ENCODE data around the gene SLC22A1. TPM values are rescaled to one million over a fixed set of nuclear protein-coding genes. Genes with fewer than 3 reads are reported as not detected.

The SLC22A1 gene
- total and polyA plus RNA-seq, 2 of the 13 experiments (the other 11 are each of a cell fraction or from before 2014, with no cell fraction given): 0.80 to 0.87 TPM

- in situ Hi-C loops (cut with HindIII; ENCODE audit: extremely low pct_ligation_motif_present, low pct_unique_long_range_greater_than_20kb) (no loop called here), intact Hi-C loops (cut with micrococcal nuclease; ENCODE audit: unreplicated experiment) (no loop called here)
- no TSS peak for BruUV-seq (replicated peaks)
- no peak overlapping the region for H3K9ac ChIP-seq (ENCODE audit: insufficient read depth, low read depth, low read length)
- 86% methylated on average over 2 of the region's 2 CpGs for WGBS (ENCODE audit: low lambda C conversion rate)
- H3K9me3 ChIP-seq (ENCODE audit: low read length): no peaks in the 10 kb centered on the region
- ChIA-PET CTCF (ENCODE audit: low intra/inter-chr PET ratio, low total read pairs) (no interaction called here), POLR2A (no interaction called here)
- no peak overlapping the region for H2AFZ ChIP-seq (ENCODE audit: low read length)
- no peak overlapping the region for H3K27ac ChIP-seq (ENCODE audit: extremely low read length, insufficient read depth, low read length)
- TF ChIP-seq ZNF430 (CRISPR knock-in tag; IDR thresholded peaks at IDR 0.05) (no peak), ZMYM3 (CRISPR knock-in tag; IDR thresholded peaks at IDR 0.05) (peak; percentile 16; the same call in 1 of the 2 replicates), ZNF343 (CRISPR knock-in tag; IDR thresholded peaks at IDR 0.05) (no peak), SIN3A (IDR thresholded peaks at IDR 0.05; ENCODE audit: borderline replicate concordance, low read depth, low read length) (no peak), NFRKB (IDR thresholded peaks at IDR 0.05) (no peak), DMAP1 (CRISPR knock-in tag; IDR thresholded peaks at IDR 0.05) (no peak), MYPOP (CRISPR knock-in tag; IDR thresholded peaks at IDR 0.05) (no peak), E2F2 (CRISPR knock-in tag; IDR thresholded peaks at IDR 0.05; ENCODE audit: borderline replicate concordance) (no peak), ZBED4 (CRISPR knock-in tag; IDR thresholded peaks at IDR 0.05; ENCODE audit: borderline replicate concordance) (no peak), ZNF460 (CRISPR knock-in tag; IDR thresholded peaks at IDR 0.05; ENCODE audit: borderline replicate concordance) (no peak), FIP1L1 (IDR thresholded peaks at IDR 0.05; ENCODE audit: borderline replicate concordance, insufficient read depth, low read depth, low read length) (no peak), ZZZ3 (CRISPR knock-in tag; IDR thresholded peaks at IDR 0.05; ENCODE audit: borderline replicate concordance) (no peak), HES4 (CRISPR knock-in tag; IDR thresholded peaks at IDR 0.05; ENCODE audit: borderline replicate concordance) (0 out of 2 replicates have a peak, but pooled peaks have one; percentile 27)
- no peaks in the 10 kb centered on the region for H3K36me3 ChIP-seq (replicated peaks in 1 of 2; ENCODE audit: control insufficient read depth in 1 of 2, insufficient read depth in 2 of 2, low read length in 2 of 2)
- peaks cover 78% of the 10 kb centered on the region for H3K4me1 ChIP-seq (ENCODE audit: insufficient read depth, low read length)
- FAIRE-seq: no peak
- no peaks in the 10 kb centered on the region for H3K27me3 ChIP-seq (ENCODE audit: control insufficient read depth in 1 of 2, insufficient read depth in 2 of 2, low read length in 2 of 2)
- no peak for ATAC-seq
- no peaks in the 10 kb centered on the region for H3K79me2 ChIP-seq (ENCODE audit: insufficient read depth, low read length)
- no peak for DNase-seq (ENCODE audit: low spot score)
- H3K4me3 ChIP-seq (replicated peaks in 1 of 3; ENCODE audit: insufficient read depth in 1 of 3, low read depth in 2 of 3, low read length in 3 of 3): no peak overlapping the region
- H4K20me1 ChIP-seq (ENCODE audit: insufficient read depth, low read length): no peaks in the 10 kb centered on the region
- no peak overlapping the region for H3K4me2 ChIP-seq (ENCODE audit: low read depth, low read length)
These were observed 2.4 kb downstream of the SLC22A1 start for GRCh38 chr6:160124007-160124406.

Data from HepG2 (cell line).